ENCODE results near the gene GLYR1.

Gene GLYR1

DNA sequence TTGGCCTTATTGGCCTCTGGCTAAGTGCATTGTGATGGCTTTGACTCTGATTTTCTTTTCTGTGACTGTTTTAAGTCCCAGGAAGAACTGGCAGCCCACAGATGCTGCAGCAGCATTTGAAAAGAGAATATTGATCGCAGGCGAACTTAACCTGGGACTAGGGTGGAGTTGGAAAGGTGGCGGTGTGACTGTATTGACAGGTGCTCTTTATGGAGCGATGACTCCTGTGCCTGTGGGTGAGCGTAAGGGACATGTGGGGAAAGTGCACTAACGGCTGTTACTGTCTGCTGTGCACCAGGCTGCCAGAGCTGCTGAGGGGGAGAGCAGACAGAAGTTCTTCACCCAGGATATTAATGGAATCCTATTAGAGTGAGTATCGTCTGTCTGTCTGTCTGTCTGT is 21.4 kb upstream of the GLYR1 start:
- CTCF ChIA-PET = interaction anchor here (1.1 to 3.4 kb wide), 2 partner anchors 31 to 88 kb away, joined by 3 to 13 read pairs; no protein-coding TSS in a partner anchor
- no peak for DNase-seq (ENCODE audit: low read depth, low spot score)
- no peak overlapping the region for H3K4me3 ChIP-seq (ENCODE audit: low read depth, low read length)
- POLR2A ChIA-PET = no interaction called here
- TF ChIP-seq, protein P1, sequence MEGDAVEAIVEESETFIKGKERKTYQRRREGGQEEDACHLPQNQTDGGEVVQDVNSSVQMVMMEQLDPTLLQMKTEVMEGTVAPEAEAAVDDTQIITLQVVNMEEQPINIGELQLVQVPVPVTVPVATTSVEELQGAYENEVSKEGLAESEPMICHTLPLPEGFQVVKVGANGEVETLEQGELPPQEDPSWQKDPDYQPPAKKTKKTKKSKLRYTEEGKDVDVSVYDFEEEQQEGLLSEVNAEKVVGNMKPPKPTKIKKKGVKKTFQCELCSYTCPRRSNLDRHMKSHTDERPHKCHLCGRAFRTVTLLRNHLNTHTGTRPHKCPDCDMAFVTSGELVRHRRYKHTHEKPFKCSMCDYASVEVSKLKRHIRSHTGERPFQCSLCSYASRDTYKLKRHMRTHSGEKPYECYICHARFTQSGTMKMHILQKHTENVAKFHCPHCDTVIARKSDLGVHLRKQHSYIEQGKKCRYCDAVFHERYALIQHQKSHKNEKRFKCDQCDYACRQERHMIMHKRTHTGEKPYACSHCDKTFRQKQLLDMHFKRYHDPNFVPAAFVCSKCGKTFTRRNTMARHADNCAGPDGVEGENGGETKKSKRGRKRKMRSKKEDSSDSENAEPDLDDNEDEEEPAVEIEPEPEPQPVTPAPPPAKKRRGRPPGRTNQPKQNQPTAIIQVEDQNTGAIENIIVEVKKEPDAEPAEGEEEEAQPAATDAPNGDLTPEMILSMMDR (IDR thresholded peaks at IDR 0.05; ENCODE audit: insufficient read depth, low read length, missing control alignments) = no peak

DNA sequence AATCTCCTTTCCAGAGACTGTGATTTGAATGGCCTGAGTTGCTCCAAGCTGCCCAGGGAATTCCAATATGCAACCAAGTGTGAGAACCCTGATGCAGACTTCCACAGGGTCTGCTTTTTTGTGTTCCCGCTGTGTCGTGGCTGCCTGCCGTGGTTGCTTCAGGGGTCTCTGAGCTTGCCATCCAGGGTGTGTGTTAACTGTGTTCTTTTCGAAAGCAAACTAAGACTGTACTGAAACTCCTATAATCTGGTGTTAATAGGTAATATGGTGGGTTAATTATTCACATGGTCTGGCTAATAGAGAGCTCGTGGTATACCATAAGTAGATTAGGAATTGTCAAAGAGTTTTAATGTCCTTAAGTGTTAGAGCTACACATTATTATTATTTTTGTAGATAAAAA is 20.9 kb upstream of the GLYR1 start:
- POLR2A ChIA-PET = interaction anchor here (0.6 kb wide), 1 partner anchor 30 kb away, joined by 6 read pairs; no protein-coding TSS in a partner anchor
- no peak for DNase-seq (ENCODE audit: low read depth, low spot score)
- CTCF ChIA-PET = interaction anchor here (1.1 to 3.4 kb wide), 2 partner anchors 31 to 88 kb away, joined by 3 to 13 read pairs; no protein-coding TSS in a partner anchor
- no peak overlapping the region for H3K4me3 ChIP-seq (ENCODE audit: low read depth, low read length)
- TF ChIP-seq, protein P1 (IDR thresholded peaks at IDR 0.05; ENCODE audit: insufficient read depth, low read length, missing control alignments) = no peak

DNA sequence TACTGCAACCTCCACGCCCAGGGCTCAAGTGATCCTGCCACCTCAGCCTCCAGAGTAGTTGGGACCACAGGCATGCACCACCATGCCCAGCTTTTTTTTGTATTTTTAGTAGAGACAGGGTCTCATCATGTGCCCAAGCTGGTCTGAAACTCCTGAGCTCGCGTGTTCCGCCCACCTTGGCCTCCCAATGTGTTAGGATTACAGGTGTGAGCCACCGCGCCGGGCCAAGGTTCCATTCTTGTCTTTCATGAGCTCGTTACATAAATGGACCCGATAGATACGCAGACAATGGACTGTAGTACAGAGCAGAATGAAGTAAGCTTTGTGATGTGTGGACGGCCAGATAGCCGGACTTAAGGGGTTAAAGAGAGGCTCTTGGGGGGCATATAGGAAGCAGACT is 19.5 kb upstream of the GLYR1 start:
- TF ChIP-seq, protein P1 (IDR thresholded peaks at IDR 0.05; ENCODE audit: insufficient read depth, low read length, missing control alignments) = no peak
- no peak for DNase-seq (ENCODE audit: low read depth, low spot score)
- CTCF ChIA-PET = interaction anchor here (3.4 kb wide), 1 partner anchor 90 kb away, joined by 13 read pairs; no protein-coding TSS in a partner anchor
- POLR2A ChIA-PET = interaction anchor here (0.6 kb wide), 1 partner anchor 94 kb away, joined by 4 read pairs; no protein-coding TSS in a partner anchor
- H3K4me3 ChIP-seq (ENCODE audit: low read depth, low read length) = no peak overlapping the region

DNA sequence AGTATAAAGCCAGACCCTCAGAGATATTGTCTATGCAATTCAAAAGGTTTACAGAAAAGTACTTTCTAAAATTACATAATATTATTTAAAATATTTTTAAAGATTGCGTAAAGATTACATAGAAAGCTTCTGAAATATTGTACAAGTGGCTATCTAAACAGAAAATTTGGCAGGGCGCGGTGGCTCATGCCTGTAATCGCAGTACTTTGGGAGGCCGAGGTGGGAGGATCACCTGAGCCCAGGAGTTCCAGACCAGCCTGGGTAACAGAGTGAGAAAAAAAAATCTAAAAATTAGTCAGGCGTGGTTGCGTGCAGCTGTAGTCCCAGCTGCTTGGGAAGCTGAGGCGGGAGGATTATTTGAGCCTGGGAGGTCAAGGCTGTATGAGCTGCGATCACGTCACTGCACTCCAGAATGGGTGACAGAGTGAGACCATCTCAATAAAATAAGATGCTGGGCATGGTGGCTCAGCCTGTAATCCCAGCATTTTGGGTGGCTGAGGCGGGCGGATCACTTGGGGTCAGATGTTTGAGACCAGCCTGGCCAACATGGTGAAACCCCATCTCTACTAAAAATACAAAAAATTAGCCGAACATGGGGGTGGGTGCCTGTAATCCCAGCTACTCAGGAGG is 18.3 kb upstream of the GLYR1 start:
- CTCF ChIA-PET = no interaction called here
- H3K4me3 ChIP-seq (ENCODE audit: low read depth, low read length) = no peak overlapping the region
- TF ChIP-seq, protein P1 (IDR thresholded peaks at IDR 0.05; ENCODE audit: insufficient read depth, low read length, missing control alignments) = no peak
- POLR2A ChIA-PET = no interaction called here
- no peak for DNase-seq (ENCODE audit: low read depth, low spot score)

DNA sequence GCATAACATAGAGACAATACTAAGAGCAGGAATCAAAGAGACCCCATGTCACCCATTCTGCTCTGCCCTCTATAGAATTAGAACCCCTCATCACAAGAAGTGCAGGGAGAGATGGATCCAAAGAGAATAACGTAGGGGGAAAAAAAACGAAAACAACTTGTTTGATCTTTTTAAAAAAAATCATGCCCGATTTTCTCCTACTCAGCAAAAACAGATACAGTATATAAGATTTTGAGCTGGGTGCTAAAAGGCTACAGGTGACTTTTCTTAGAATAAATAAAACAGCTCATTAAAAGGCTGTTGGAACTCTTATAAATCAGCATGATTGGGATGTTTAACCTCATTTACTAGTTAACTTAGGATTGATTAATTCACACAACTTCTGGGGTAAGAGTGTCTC is 17.6 kb upstream of the GLYR1 start:
- H3K4me3 ChIP-seq (ENCODE audit: low read depth, low read length) = no peak overlapping the region
- POLR2A ChIA-PET = no interaction called here
- no peak for DNase-seq (ENCODE audit: low read depth, low spot score)
- TF ChIP-seq, protein P1 (IDR thresholded peaks at IDR 0.05; ENCODE audit: insufficient read depth, low read length, missing control alignments) = no peak
- CTCF ChIA-PET = no interaction called here

DNA sequence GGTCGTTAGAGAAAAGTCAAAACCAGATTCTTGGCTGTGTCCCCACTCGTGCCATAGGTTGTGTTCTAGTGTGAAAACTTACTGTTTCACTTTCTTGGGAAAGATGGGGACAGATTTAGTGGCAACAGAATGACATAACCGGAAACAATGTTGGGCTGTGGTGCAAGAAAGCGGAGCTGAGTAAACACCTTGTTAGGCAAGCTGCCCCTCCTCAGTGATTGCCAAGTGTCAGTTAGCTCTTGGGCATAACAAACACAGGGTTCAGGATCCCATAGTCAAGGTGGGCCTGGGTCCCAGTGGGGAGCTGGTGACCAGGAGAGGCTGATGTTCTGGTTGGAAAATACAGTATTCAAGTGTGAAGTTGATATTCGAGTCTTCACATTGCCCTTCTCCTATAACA is 15.6 kb upstream of the GLYR1 start:
- TF ChIP-seq, protein P1 (IDR thresholded peaks at IDR 0.05; ENCODE audit: insufficient read depth, low read length, missing control alignments) = no peak
- DNase-seq (ENCODE audit: low read depth, low spot score) = no peak
- H3K4me3 ChIP-seq (ENCODE audit: low read depth, low read length) = no peak overlapping the region
- ChIA-PET CTCF (interaction anchor here (1.0 to 2.6 kb wide), 2 partner anchors 14 to 93 kb away, joined by 3 to 9 read pairs; no protein-coding TSS in a partner anchor), POLR2A (no interaction called here)

Data from AG04449 (cell line).